Peyer's patch (tissue), 4 donors: Measurements from ENCODE around the gene YBX2.
A peak's percentile ranks its signal among the peaks of the same experiment; 100 is the strongest.

Experiments
- CTCF ChIP-seq, 6 experiments: fragments of 450-650 bp in 4 of 6; fragments of 200-600 bp in 2 of 6; sonication (generic) in 1 of 6; IDR thresholded peaks; one replicate each; pipeline ENCODE4 v1.5.1; 2017 to 2019; ENCODE audit warnings: antibody characterized with exemption in 6 of 6, mild to moderate bottlenecking in 3 of 6, moderate library complexity in 1 of 6
- POLR2A ChIP-seq, 2 donors: fragments of 450-650 bp; IDR thresholded peaks; one replicate each; pipeline ENCODE4 v1.5.1; 2017; ENCODE audit warnings: antibody characterized with exemption in 2 of 2, mild to moderate bottlenecking in 2 of 2, moderate library complexity in 2 of 2

DNA sequence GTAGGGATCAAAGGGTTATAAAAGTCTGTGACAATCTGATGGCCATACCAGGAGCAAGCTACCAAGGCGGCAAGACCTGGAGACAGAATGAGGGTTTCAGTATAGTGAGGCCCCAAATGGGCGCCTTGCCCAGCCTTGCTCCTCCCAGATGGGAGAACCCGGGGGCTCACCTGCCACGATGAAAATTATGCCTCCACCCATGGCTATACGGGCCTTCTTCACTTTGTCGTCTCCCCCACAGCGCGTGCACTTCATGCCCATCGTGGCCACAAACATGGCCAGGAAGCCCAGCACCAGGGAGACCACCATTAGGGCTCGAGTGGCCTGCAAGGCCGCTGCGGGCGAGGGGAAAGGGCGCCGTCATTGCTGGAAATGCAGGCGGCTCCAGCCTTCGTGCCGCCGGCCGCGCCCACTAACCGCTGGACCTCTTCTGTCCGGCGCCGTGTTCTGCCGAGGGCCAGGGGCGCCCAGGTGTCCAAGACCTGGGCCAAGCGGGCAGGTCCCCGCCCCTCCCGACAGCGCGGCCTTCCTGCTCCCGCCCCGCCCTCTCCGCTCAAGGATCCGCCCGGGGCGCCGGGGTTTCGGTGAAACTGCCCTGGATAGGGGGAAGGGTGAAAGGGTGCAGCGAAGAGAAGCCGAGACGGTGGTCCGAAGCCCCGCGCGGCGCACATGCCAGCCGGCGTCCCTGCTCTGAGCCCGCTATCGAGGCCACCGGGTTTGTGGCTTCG is 33.6 kb downstream of the YBX2 start:
- TF ChIP-seq CTCF (IDR thresholded peaks at IDR 0.05) (no peak), POLR2A (IDR thresholded peaks at IDR 0.05) (peak; percentile 44 to 50)
